Esophagus muscularis mucosa (tissue), 4 donors: ENCODE results near the gene TMEM154.

ENCODE experiments used
- CTCF ChIP-seq, 3 experiments: fragments of 200-600 bp in 2 of 3; fragments of 450-650 bp in 1 of 3; sonication (generic) in 2 of 3; IDR thresholded peaks; one replicate each; pipeline ENCODE4 v1.5.1; 2017 to 2019; ENCODE audit warnings: antibody characterized with exemption in 3 of 3, mild to moderate bottlenecking in 2 of 3, moderate library complexity in 1 of 3
- EP300 ChIP-seq: sonication (generic); formaldehyde crosslinking; IDR thresholded peaks from one replicate; pipeline ENCODE4 v1.6.1; 2017; ENCODE audit warnings: antibody characterized with exemption
- POLR2A ChIP-seq: fragments of 450-650 bp; IDR thresholded peaks from one replicate; pipeline ENCODE4 v1.6.1; 2017; ENCODE audit warnings: antibody characterized with exemption, moderate library complexity, mild to moderate bottlenecking, low read depth
- POLR2AphosphoS5 ChIP-seq, 2 donors: sonication (generic); formaldehyde crosslinking; IDR thresholded peaks; one replicate each; pipeline ENCODE4 v1.6.1; 2017; ENCODE audit warnings: antibody characterized with exemption in 2 of 2

GRCh38 chr4:152719801-152720556 lies 40.2 kb upstream of the TMEM154 start:
- TF ChIP-seq CTCF (IDR thresholded peaks at IDR 0.05) (no peak), POLR2A (no peak), POLR2AphosphoS5 (IDR thresholded peaks at IDR 0.05) (no peak), EP300 (no peak)
